ENCODE measurements around the gene USP24.

USP24 gene

GRCh38 chr1:55092475-55092874 lies 122.7 kb downstream of the USP24 start:
- TF ChIP-seq ZBTB7A (IDR thresholded peaks at IDR 0.05; ENCODE audit: low read depth) (no peak), CREB1 (IDR thresholded peaks at IDR 0.05; ENCODE audit: low read depth) (no peak), TAF1 (IDR thresholded peaks at IDR 0.05; ENCODE audit: low read depth) (no peak), FOXM1 (IDR thresholded peaks at IDR 0.05; ENCODE audit: borderline replicate concordance, low read depth) (no peak), TEAD4 (IDR thresholded peaks at IDR 0.05) (no peak), MAX (IDR thresholded peaks at IDR 0.05) (no peak), EP300 (IDR thresholded peaks at IDR 0.05; ENCODE audit: borderline replicate concordance) (no peak), TCF12 (IDR thresholded peaks at IDR 0.05; ENCODE audit: low read depth) (no peak), CEBPB (IDR thresholded peaks at IDR 0.05) (no peak), EGR1 (IDR thresholded peaks at IDR 0.05) (no peak), NFIC (IDR thresholded peaks at IDR 0.05) (no peak), USF1 (IDR thresholded peaks at IDR 0.05) (no peak)

GRCh38 chr1:55089683-55090082 lies 125.5 kb downstream of the USP24 start:
- TF ChIP-seq YY1 (IDR thresholded peaks at IDR 0.05; ENCODE audit: low read depth) (no peak), USF1 (IDR thresholded peaks at IDR 0.05) (no peak), REST (IDR thresholded peaks at IDR 0.05; ENCODE audit: low read depth) (no peak), MAX (IDR thresholded peaks at IDR 0.05) (no peak), TAF1 (IDR thresholded peaks at IDR 0.05; ENCODE audit: low read depth) (no peak), ZBTB7A (IDR thresholded peaks at IDR 0.05; ENCODE audit: low read depth) (no peak), FOXM1 (IDR thresholded peaks at IDR 0.05; ENCODE audit: borderline replicate concordance, low read depth) (no peak), EGR1 (IDR thresholded peaks at IDR 0.05) (no peak), RAD21 (IDR thresholded peaks at IDR 0.05; ENCODE audit: low read depth) (no peak), TCF12 (IDR thresholded peaks at IDR 0.05; ENCODE audit: low read depth) (no peak), CREB1 (IDR thresholded peaks at IDR 0.05; ENCODE audit: low read depth) (no peak), TEAD4 (IDR thresholded peaks at IDR 0.05) (no peak), NFIC (IDR thresholded peaks at IDR 0.05) (no peak)

- no peak for TF ChIP-seq FOXM1 (IDR thresholded peaks at IDR 0.05; ENCODE audit: borderline replicate concordance, low read depth)
- no peak for TF ChIP-seq NFIC (IDR thresholded peaks at IDR 0.05)
- no peak for TF ChIP-seq TAF1 (IDR thresholded peaks at IDR 0.05; ENCODE audit: low read depth)
- TF ChIP-seq CREB1 (IDR thresholded peaks at IDR 0.05; ENCODE audit: low read depth): no peak
- TF ChIP-seq REST (IDR thresholded peaks at IDR 0.05; ENCODE audit: low read depth): no peak
- no peak for TF ChIP-seq CEBPB (IDR thresholded peaks at IDR 0.05)
- no peak for TF ChIP-seq YY1 (IDR thresholded peaks at IDR 0.05; ENCODE audit: low read depth)
- no peak for TF ChIP-seq ZBTB7A (IDR thresholded peaks at IDR 0.05; ENCODE audit: low read depth)
- TF ChIP-seq USF1 (IDR thresholded peaks at IDR 0.05): no peak
- no peak for TF ChIP-seq EGR1 (IDR thresholded peaks at IDR 0.05)
- TF ChIP-seq TEAD4 (IDR thresholded peaks at IDR 0.05): no peak
Measured at GRCh38 chr1:55088413-55088812, 126.8 kb downstream of the USP24 start.

GRCh38 chr1:55087439-55087838 lies 127.7 kb downstream of the USP24 start:
- TF ChIP-seq ZBTB7A (IDR thresholded peaks at IDR 0.05; ENCODE audit: low read depth): no peak
- no peak for TF ChIP-seq TCF12 (IDR thresholded peaks at IDR 0.05; ENCODE audit: low read depth)
- no peak for TF ChIP-seq REST (IDR thresholded peaks at IDR 0.05; ENCODE audit: low read depth)
- no peak for TF ChIP-seq YY1 (IDR thresholded peaks at IDR 0.05; ENCODE audit: low read depth)
- TF ChIP-seq FOXM1 (IDR thresholded peaks at IDR 0.05; ENCODE audit: borderline replicate concordance, low read depth): no peak
- TF ChIP-seq EP300 (IDR thresholded peaks at IDR 0.05; ENCODE audit: borderline replicate concordance): no peak
- no peak for TF ChIP-seq RAD21 (IDR thresholded peaks at IDR 0.05; ENCODE audit: low read depth)
- TF ChIP-seq CEBPB (IDR thresholded peaks at IDR 0.05): no peak
- no peak for TF ChIP-seq CREB1 (IDR thresholded peaks at IDR 0.05; ENCODE audit: low read depth)
- TF ChIP-seq TAF1 (IDR thresholded peaks at IDR 0.05; ENCODE audit: low read depth): no peak
- no peak for TF ChIP-seq TEAD4 (IDR thresholded peaks at IDR 0.05)
- TF ChIP-seq USF1 (IDR thresholded peaks at IDR 0.05): no peak
- no peak for TF ChIP-seq EGR1 (IDR thresholded peaks at IDR 0.05)
- TF ChIP-seq NFIC (IDR thresholded peaks at IDR 0.05): no peak
- no peak for TF ChIP-seq MAX (IDR thresholded peaks at IDR 0.05)

All from Ishikawa (cell line).